ENCODE data around the gene TRIM56.

Gene TRIM56

DNA sequence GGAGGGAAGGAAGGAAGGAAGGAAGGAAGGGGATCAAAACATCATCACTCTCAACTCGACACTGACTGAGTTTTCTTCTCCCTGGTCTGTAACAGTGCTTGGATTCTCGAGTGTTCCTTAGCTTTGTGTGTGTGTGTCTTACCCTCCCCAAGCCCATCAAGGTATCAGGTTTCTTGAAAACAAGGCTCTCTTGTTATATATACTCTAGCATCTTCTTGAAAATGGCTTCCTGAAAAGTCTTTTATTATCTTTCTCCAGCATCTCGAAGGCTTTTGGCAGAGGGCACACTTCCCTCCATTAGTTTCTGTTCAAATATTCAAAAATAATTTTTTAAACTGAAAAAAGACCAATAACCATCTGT is 55.0 kb downstream of the TRIM56 start:
- Histone ChIP-seq H3K9me3 (ENCODE audit: insufficient read depth, low read depth, low read length) (no peaks in the 10 kb centered on the region), H3K27me3 (ENCODE audit: insufficient read depth, low read length) (no peaks in the 10 kb centered on the region), H3K4me1 (ENCODE audit: insufficient read depth, low read length) (peaks cover 3% of the 10 kb centered on the region), H3K27ac (ENCODE audit: low read length) (no peak overlapping the region), H3K4me3 (ENCODE audit: low read length) (no peak overlapping the region), H3K36me3 (ENCODE audit: insufficient read depth, low read depth, low read length) (peaks cover 8% of the 10 kb centered on the region; the same call in 1 of the 2 replicates), H3K9ac (ENCODE audit: low read depth, low read length) (no peak overlapping the region)

GRCh38 chr7:101140746-101141382 is 55.6 kb downstream of the TRIM56 start:
- no peak overlapping the region for H3K27ac ChIP-seq (ENCODE audit: low read length)
- H3K27me3 ChIP-seq (ENCODE audit: insufficient read depth, low read length): no peaks in the 10 kb centered on the region
- peaks cover 3% of the 10 kb centered on the region for H3K4me1 ChIP-seq (ENCODE audit: insufficient read depth, low read length)
- no peak overlapping the region for H3K4me3 ChIP-seq (ENCODE audit: low read length)
- no peaks in the 10 kb centered on the region for H3K9me3 ChIP-seq (ENCODE audit: insufficient read depth, low read depth, low read length)
- H3K36me3 ChIP-seq (ENCODE audit: insufficient read depth, low read depth, low read length): peaks cover 8% of the 10 kb centered on the region; the same call in 1 of the 2 replicates
- no peak overlapping the region for H3K9ac ChIP-seq (ENCODE audit: low read depth, low read length)

All from iPS-20b (cell line).